Lower leg skin (tissue), 3 donors: Measurements from ENCODE around the gene S100A8.

Experiments
- CTCF ChIP-seq, 3 donors: fragments of 450-650 bp; IDR thresholded peaks; one replicate each; pipeline ENCODE4 v1.5.1; 2016; ENCODE audit warnings: antibody characterized with exemption in 3 of 3, mild to moderate bottlenecking in 3 of 3, moderate library complexity in 2 of 3
- POLR2A ChIP-seq, 2 donors: fragments of 450-650 bp; IDR thresholded peaks; one replicate each; pipeline ENCODE4 v1.6.1; 2016 to 2017; ENCODE audit warnings: antibody characterized with exemption in 2 of 2, mild to moderate bottlenecking in 1 of 2, moderate library complexity in 1 of 2

- TF ChIP-seq CTCF (IDR thresholded peaks at IDR 0.05) (no peak), POLR2A (IDR thresholded peaks at IDR 0.05) (no peak)
Measured at GRCh38 chr1:153343811-153344717, 46.8 kb downstream of the S100A8 start.
